Iris pigment epithelial cell (primary cell): ENCODE data around the gene URB1.
"Not testable (repeated sequence)": the region's sequence is repeated elsewhere in the genome, so short reads cannot be mapped to it uniquely, and the experiment has no call there.

Source experiments
- DNase-seq: peaks from one replicate; pipeline ENCODE4 v3.0.0-alpha.2; 2011; ENCODE audit warnings: low read depth

Gene URB1

GRCh38 chr21:32317726-32318125 is 75.1 kb downstream of the URB1 start:
- no peak for DNase-seq

- no peak for DNase-seq
Observed at GRCh38 chr21:32316361-32317215, 76.2 kb downstream of the URB1 start.

- peak; percentile 16 for DNase-seq
Observed at GRCh38 chr21:32315511-32316281, 77.1 kb downstream of the URB1 start.

GRCh38 chr21:32314806-32315205 is 78.0 kb downstream of the URB1 start:
- no peak for DNase-seq

GRCh38 chr21:32312976-32313375 is 79.8 kb downstream of the URB1 start:
- no peak for DNase-seq

GRCh38 chr21:32312326-32312725 is 80.5 kb downstream of the URB1 start:
- no peak for DNase-seq

GRCh38 chr21:32311621-32312020 is 81.2 kb downstream of the URB1 start:
- no peak for DNase-seq

GRCh38 chr21:32310976-32311375 is 81.8 kb downstream of the URB1 start:
- DNase-seq: not testable (repeated sequence)

- no peak for DNase-seq
Observed at GRCh38 chr21:32309906-32310460, 82.8 kb downstream of the URB1 start.

GRCh38 chr21:32308696-32309095 is 84.1 kb downstream of the URB1 start:
- DNase-seq: no peak

- DNase-seq: peak; percentile 80
Observed at GRCh38 chr21:32307706-32308105, 85.1 kb downstream of the URB1 start.

- peak; percentile 21 for DNase-seq
Observed at GRCh38 chr21:32306021-32306780, 86.6 kb downstream of the URB1 start.

GRCh38 chr21:32304998-32305397 is 87.8 kb downstream of the URB1 start:
- no peak for DNase-seq

GRCh38 chr21:32303385-32303784 is 89.4 kb downstream of the URB1 start:
- no peak for DNase-seq

- DNase-seq: no peak
Observed at GRCh38 chr21:32302560-32302959, 90.3 kb downstream of the URB1 start.

- DNase-seq: no peak
Observed at GRCh38 chr21:32301596-32301995, 91.2 kb downstream of the URB1 start.

- DNase-seq: no peak
Observed at GRCh38 chr21:32300117-32300681, 92.6 kb downstream of the URB1 start.

- DNase-seq: no peak
Observed at GRCh38 chr21:32299695-32300094, 93.1 kb downstream of the URB1 start.

GRCh38 chr21:32298658-32299081 is 94.1 kb downstream of the URB1 start, which contains the start of gene MRAP:
TSS of gene MRAP (plus strand) at chr21:32298855. CDS start at chr21:32298972, 117 bp downstream.
- DNase-seq: no peak

GRCh38 chr21:32298148-32298559 is 94.7 kb downstream of the URB1 start:
- DNase-seq: peak; percentile 67

- DNase-seq: no peak
Observed at GRCh38 chr21:32297449-32297848, 95.4 kb downstream of the URB1 start.

GRCh38 chr21:32285476-32285875 is 107.3 kb downstream of the URB1 start:
- no peak for DNase-seq
